Neural cell (in vitro differentiated cells): ENCODE results near the gene SRP9. TPM values are rescaled to one million over a fixed set of nuclear protein-coding genes. Genes with fewer than 3 reads are reported as not detected.

Source experiments
- H2AFZ ChIP-seq: fragments of 200-600, 300-800 bp; sonication (generic), shearing (Covaris generic); 2 replicates; pipeline ENCODE4 v1.6.0; 2014; ENCODE audit warnings: low read depth, mild to moderate bottlenecking, antibody characterized with exemption, low read length, moderate library complexity
- H3F3A ChIP-seq: fragments of 200-600 bp; shearing (Covaris generic); 2 replicates; pipeline ENCODE4 v1.6.1; 2016; ENCODE audit warnings: mild to moderate bottlenecking, moderate library complexity, mixed read lengths, antibody characterized with exemption, low read length; ENCODE audit not compliant: insufficient read depth, poor library complexity, severe bottlenecking
- H3K27ac ChIP-seq: fragments of 200-600, 300-800 bp; sonication (generic), shearing (Covaris generic); 2 replicates; pipeline ENCODE4 v1.5.1; 2014; ENCODE audit warnings: mild to moderate bottlenecking, low read length, moderate library complexity
- H3K27me3 ChIP-seq: fragments of 300-800, 200-600 bp; sonication (generic), shearing (Covaris generic); 2 replicates; pipeline ENCODE4 v1.6.0; 2014; ENCODE audit warnings: mild to moderate bottlenecking, low read depth, low read length, moderate library complexity; ENCODE audit not compliant: insufficient read depth
- H3K36me3 ChIP-seq: fragments of 300-800, 200-600 bp; sonication (generic), shearing (Covaris generic); 2 replicates; pipeline ENCODE4 v1.5.1; 2014; ENCODE audit warnings: mild to moderate bottlenecking, antibody characterized with exemption, low read length, moderate library complexity; ENCODE audit not compliant: insufficient read depth
- H3K4me2 ChIP-seq: fragments of 300-800, 200-600 bp; sonication (generic), shearing (Covaris generic); 2 replicates; pipeline ENCODE4 v1.6.0; 2014; ENCODE audit warnings: mild to moderate bottlenecking, low read length
- H3K4me3 ChIP-seq: fragments of 300-800, 200-600 bp; sonication (generic), shearing (Covaris generic); 2 replicates; pipeline ENCODE4 v1.5.1; 2014; ENCODE audit warnings: mild to moderate bottlenecking, low read length, moderate library complexity
- H3K79me2 ChIP-seq: fragments of 200-600 bp; shearing (Covaris generic); replicated peaks from 2 replicates; pipeline ENCODE4 v1.6.0; 2014; ENCODE audit warnings: mild to moderate bottlenecking, low read length, moderate library complexity; ENCODE audit not compliant: insufficient read depth
- H3K9ac ChIP-seq: fragments of 300-800, 200-600 bp; sonication (generic), shearing (Covaris generic); 2 replicates; pipeline ENCODE4 v1.6.1; 2016; ENCODE audit warnings: mild to moderate bottlenecking, low read length, mixed read lengths
- H3K9me2 ChIP-seq: fragments of 200-600 bp; shearing (Covaris generic); 2 replicates; pipeline ENCODE4 v1.6.1; 2016; ENCODE audit warnings: mild to moderate bottlenecking, low read length, mixed read lengths; ENCODE audit not compliant: insufficient read depth
- H3K9me3 ChIP-seq: fragments of 200-600, 300-800 bp; sonication (generic), shearing (Covaris generic); 2 replicates; pipeline ENCODE4 v1.6.1; 2016; ENCODE audit warnings: mild to moderate bottlenecking, mixed run types, low read length, moderate library complexity, mixed read lengths
- H4K20me1 ChIP-seq: fragments of 200-600 bp; shearing (Covaris generic); 2 replicates; pipeline ENCODE4 v1.6.1; 2016; ENCODE audit warnings: mild to moderate bottlenecking, mixed run types; ENCODE audit not compliant: insufficient read depth
- CTCF ChIP-seq: fragments of 450-650 bp; IDR thresholded peaks from 2 replicates; pipeline ENCODE4 v1.5.1; 2014; ENCODE audit warnings: antibody characterized with exemption, mild to moderate bottlenecking, moderate library complexity; ENCODE audit not compliant: poor library complexity, severe bottlenecking
- EP300 ChIP-seq: fragments of 450-650 bp; conservative IDR thresholded peaks from 2 replicates; pipeline ENCODE4 v1.6.1; 2014; ENCODE audit warnings: antibody characterized with exemption, mild to moderate bottlenecking, moderate library complexity; ENCODE audit not compliant: poor library complexity, severe bottlenecking
- EZH2 ChIP-seq: fragments of 200-600, 300-800 bp; shearing (Covaris generic), sonication (generic); IDR thresholded peaks from 2 replicates; pipeline ENCODE4 v1.6.1; 2014; ENCODE audit warnings: antibody characterized with exemption, low read length, borderline replicate concordance, mild to moderate bottlenecking; ENCODE audit not compliant: insufficient read depth, poor library complexity, severe bottlenecking
- MXI1 ChIP-seq: fragments of 450-650 bp; conservative IDR thresholded peaks from 2 replicates; pipeline ENCODE4 v1.6.1; 2014; ENCODE audit warnings: antibody characterized with exemption, mild to moderate bottlenecking; ENCODE audit not compliant: poor library complexity, severe bottlenecking
- POLR2AphosphoS5 ChIP-seq: IDR thresholded peaks from 2 replicates; pipeline ENCODE4 v1.6.1; 2012
- RAD21 ChIP-seq: fragments of 450-650 bp; conservative IDR thresholded peaks from 2 replicates; pipeline ENCODE4 v1.6.1; 2014; ENCODE audit warnings: antibody characterized with exemption, mild to moderate bottlenecking, moderate library complexity
- SMC3 ChIP-seq: fragments of 450-650 bp; conservative IDR thresholded peaks from 2 replicates; pipeline ENCODE4 v1.6.1; 2014; ENCODE audit warnings: antibody characterized with exemption, mild to moderate bottlenecking, moderate library complexity; ENCODE audit not compliant: poor library complexity
- TAF1 ChIP-seq: IDR thresholded peaks from 2 replicates; pipeline ENCODE4 v1.6.1; 2012; ENCODE audit warnings: low read depth
- polyA plus RNA-seq: library from polyadenylated mRNA; depleted of rRNA; stranded (reverse); fragments of >200 nt; gene quantifications from 2 replicates; pipeline ENCODE4 v1.2.3, GENCODE V29; 2014
- TF ChIP-seq, protein P1 (sequence below): IDR thresholded peaks from 2 replicates; pipeline ENCODE4 v1.6.1; 2012; ENCODE audit warnings: borderline replicate concordance

Gene SRP9
- polyA plus RNA-seq, 1 donor from 2014 or later, result 1,838 TPM

DNA sequence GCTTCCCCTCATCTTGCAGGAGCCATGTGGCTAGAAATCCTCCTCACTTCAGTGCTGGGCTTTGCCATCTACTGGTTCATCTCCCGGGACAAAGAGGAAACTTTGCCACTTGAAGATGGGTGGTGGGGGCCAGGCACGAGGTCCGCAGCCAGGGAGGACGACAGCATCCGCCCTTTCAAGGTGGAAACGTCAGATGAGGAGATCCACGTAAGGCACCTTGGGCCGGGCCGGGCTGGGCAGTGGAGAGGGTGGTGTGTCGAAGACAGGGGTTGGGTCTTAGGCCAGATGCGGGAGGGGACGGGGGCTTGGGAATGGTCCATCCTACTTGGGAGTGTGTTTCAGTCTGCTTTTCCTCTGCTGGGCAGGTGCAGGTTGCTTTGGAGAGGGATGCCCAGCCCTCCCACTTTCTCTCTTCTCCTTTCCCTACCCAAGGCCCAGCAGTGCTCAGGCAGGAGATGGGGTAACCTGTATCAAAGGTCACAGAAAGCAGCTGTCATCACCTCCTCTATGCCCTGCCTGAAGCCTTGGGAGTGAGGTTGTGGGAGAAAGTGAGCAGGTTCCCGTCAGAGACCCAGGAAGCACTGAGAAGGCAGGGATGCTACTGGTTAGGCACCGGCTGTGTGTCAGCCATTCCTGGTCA, 51.2 kb downstream of the SRP9 start:
- H4K20me1 ChIP-seq, result no peaks in the 10 kb centered on the region
- no peaks in the 10 kb centered on the region for H3K9me3 ChIP-seq
- no peak overlapping the region for H3K4me2 ChIP-seq
- H2AFZ ChIP-seq, result no peak overlapping the region
- no peak overlapping the region for H3K9ac ChIP-seq
- no peaks in the 10 kb centered on the region for H3K27me3 ChIP-seq
- no peaks in the 10 kb centered on the region for H3K79me2 ChIP-seq
- H3F3A ChIP-seq, result no peaks in the 10 kb centered on the region
- H3K9me2 ChIP-seq, result no peaks in the 10 kb centered on the region
- H3K36me3 ChIP-seq, result no peaks in the 10 kb centered on the region
- TF ChIP-seq CTCF (no peak), MXI1 (no peak), SMC3 (no peak)
- TF ChIP-seq, protein P1, sequence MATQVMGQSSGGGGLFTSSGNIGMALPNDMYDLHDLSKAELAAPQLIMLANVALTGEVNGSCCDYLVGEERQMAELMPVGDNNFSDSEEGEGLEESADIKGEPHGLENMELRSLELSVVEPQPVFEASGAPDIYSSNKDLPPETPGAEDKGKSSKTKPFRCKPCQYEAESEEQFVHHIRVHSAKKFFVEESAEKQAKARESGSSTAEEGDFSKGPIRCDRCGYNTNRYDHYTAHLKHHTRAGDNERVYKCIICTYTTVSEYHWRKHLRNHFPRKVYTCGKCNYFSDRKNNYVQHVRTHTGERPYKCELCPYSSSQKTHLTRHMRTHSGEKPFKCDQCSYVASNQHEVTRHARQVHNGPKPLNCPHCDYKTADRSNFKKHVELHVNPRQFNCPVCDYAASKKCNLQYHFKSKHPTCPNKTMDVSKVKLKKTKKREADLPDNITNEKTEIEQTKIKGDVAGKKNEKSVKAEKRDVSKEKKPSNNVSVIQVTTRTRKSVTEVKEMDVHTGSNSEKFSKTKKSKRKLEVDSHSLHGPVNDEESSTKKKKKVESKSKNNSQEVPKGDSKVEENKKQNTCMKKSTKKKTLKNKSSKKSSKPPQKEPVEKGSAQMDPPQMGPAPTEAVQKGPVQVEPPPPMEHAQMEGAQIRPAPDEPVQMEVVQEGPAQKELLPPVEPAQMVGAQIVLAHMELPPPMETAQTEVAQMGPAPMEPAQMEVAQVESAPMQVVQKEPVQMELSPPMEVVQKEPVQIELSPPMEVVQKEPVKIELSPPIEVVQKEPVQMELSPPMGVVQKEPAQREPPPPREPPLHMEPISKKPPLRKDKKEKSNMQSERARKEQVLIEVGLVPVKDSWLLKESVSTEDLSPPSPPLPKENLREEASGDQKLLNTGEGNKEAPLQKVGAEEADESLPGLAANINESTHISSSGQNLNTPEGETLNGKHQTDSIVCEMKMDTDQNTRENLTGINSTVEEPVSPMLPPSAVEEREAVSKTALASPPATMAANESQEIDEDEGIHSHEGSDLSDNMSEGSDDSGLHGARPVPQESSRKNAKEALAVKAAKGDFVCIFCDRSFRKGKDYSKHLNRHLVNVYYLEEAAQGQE, result no peak
- H3K4me3 ChIP-seq, result no peak overlapping the region
- H3K27ac ChIP-seq, result no peak overlapping the region

- Histone ChIP-seq H3K4me2 (no peak overlapping the region), H3K9me3 (no peaks in the 10 kb centered on the region), H3K9ac (no peak overlapping the region), H3F3A (no peaks in the 10 kb centered on the region), H3K9me2 (no peaks in the 10 kb centered on the region), H4K20me1 (no peaks in the 10 kb centered on the region), H3K36me3 (peaks cover 5% of the 10 kb centered on the region), H3K27ac (no peak overlapping the region), H3K79me2 (no peaks in the 10 kb centered on the region), H3K4me3 (no peak overlapping the region), H2AFZ (no peak overlapping the region), H3K27me3 (no peaks in the 10 kb centered on the region)
- TF ChIP-seq CTCF (no peak), POLR2AphosphoS5 (no peak), SMC3 (no peak), EZH2 (no peak), EP300 (no peak), RAD21 (no peak), MXI1 (no peak), TAF1 (no peak)
- TF ChIP-seq, protein P1, result no peak
Observed at GRCh38 chr1:225830841-225831240, 53.2 kb downstream of the SRP9 start.
